GM12872 (cell line): Measurements from ENCODE around the gene SH3PXD2B.

Experiments used
- CTCF ChIP-seq: IDR thresholded peaks from 3 replicates; pipeline ENCODE4 v1.5.1; 2011; ENCODE audit warnings: low read depth, mild to moderate bottlenecking, low read length, moderate library complexity; ENCODE audit not compliant: insufficient read depth

The SH3PXD2B gene

DNA sequence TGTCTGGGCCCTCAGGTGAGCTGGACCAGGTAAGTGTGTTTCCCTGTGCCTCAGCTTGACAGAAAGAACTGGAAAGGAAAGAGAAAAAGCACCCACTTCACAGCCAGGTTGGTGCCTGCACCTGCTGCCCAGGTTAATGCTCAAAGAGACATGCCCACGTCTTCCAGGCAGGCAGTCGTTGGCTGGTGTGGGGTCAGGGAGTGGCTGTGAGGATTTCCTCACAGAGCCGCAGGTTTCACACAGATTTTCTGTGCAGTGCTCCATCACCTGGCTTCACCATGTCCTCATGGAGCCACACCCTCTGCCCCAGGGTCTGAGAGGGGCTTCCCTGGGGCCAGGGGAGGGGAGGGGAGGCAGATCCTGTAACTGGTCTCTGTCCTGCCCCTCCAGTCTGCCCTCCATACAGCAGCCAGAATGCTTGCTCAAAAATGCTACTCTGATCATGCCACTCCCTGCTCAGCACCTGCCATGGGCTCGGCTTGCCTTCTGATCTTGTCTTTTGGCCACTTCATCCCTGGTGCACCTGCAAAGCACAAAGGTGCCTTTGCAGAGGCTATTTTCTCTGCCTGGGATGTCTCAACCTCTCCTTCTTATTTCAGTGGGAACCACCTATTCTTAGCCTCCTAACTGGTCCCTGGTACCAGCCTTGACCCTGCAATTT, 88.2 kb downstream of the SH3PXD2B start:
- no peak for TF ChIP-seq CTCF

GRCh38 chr5:172364773-172365172, 89.6 kb downstream of the SH3PXD2B start:
- TF ChIP-seq CTCF = no peak

GRCh38 chr5:172362755-172363154, 91.6 kb downstream of the SH3PXD2B start:
- 0 out of 3 replicates have a peak, but pooled peaks have one; percentile 6 for TF ChIP-seq CTCF

DNA sequence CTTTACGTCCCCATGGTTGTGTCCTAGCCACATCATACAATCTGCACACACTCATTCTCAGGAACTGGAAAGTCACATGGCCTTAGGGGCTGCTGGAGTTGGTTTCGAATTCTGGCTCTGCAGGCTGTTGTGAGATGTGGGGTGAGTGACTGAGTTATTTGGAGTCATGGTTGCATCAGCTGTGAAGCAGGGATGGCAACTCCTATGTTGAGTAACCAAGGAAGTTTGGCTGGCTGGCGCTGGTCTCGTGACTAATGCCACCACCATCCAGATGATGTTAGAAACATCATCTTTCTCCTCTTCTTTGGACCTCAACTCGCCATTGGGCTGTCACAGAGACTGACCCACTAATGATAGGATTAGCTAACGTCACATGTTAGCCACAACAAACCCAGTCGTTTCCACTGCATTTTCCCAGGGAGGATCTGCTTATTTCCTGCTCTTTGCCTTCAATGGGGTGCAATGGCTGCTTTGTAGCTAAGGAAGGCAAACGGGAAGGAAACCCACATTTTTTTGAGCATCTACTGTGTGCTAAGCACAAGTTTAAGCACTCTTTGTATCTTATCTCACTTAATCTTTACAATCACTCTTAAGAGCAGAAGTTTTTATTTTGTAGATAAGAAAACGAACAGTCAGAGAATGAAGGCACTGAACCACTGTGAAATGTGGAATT, 92.6 kb downstream of the SH3PXD2B start:
- TF ChIP-seq CTCF = no peak

DNA sequence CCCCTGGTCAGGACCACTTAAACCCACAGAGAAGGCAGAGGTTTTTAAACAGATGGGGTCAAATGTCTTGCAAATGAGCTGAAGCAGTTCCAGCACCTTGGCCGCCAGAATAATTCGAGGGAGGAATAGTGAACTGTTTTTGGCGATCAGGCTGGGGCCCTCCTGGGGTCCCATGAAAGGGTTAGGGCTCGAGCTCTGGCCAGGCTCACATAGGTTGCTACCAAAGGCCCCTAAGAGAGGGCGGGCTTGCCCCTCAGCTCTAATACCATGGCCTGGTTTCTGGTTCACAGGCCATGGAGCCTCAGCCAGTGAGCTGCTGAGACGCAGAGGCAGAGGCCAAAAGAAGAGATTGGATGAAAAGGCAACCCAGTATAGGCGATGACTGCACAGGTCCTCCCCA, 96.0 kb downstream of the SH3PXD2B start:
- TF ChIP-seq CTCF = no peak

DNA sequence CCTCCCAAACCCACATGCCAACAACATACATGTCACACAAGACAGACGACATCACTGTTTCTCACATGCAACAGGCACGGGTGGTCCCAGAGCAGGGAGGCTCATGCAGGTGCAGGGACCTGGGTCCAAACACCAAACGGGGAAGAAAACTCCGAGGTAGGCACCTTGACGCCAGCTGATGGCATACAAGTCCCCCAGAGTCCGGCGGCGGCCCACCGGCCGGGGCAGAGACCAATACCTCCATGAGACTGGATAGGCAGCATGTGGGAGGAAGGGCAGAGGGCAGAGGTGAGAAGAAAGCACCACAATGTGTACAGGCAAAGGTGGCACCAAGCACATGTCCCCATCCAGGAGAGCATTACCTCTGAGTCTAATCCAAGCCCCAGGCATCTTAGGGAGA, 97.8 kb downstream of the SH3PXD2B start:
- no peak for TF ChIP-seq CTCF

DNA sequence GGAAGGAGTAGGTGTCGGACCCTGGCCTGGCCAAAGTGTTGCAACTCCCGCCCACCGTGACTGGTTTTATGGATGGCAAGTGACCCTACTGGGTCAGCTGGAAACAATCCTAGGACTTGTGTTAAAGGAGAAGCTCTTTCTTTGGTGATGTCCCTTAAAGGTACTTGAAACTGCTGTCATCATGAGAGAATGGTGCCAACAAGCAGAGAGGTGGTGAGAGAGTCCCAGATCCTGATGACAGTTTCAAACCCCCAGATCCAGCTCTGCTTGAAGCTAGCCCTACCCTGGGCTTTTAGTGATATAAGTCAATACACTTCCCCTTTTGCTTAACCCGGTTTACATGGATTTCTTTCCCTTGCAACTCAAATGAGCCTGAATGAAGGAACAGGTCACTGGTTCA, 98.3 kb downstream of the SH3PXD2B start:
- TF ChIP-seq CTCF = no peak
